Naive thymus-derived CD4-positive, alpha-beta T cell (primary cell): ENCODE data around the gene TTLL12. TPM values are rescaled to one million over a fixed set of nuclear protein-coding genes. Genes with fewer than 3 reads are reported as not detected.

Experiments used
- ATAC-seq: fragments of 150-1000 bp; cut with Tn5 transposase; 2 replicates; pipeline ENCODE4 v1.10.0; 2021; ENCODE audit warnings: mild to moderate bottlenecking, moderate library complexity
- CTCF ChIA-PET: fragments of 350-600 bp; sonication (Branson Sonifier 250); formaldehyde crosslinking; loops from one replicate; lab custom pipeline; 2021; ENCODE audit warnings: antibody characterized with exemption; lab: Charles Lee
- POLR2A ChIA-PET: fragments of 350-600 bp; sonication (Branson Sonifier 250); formaldehyde crosslinking; loops from one replicate; lab custom pipeline; 2021; ENCODE audit warnings: antibody characterized with exemption, inconsistent platforms; lab: Charles Lee
- DNase-seq, 9 donors: peaks; one replicate each; pipeline versions ENCODE4 v3.0.0 to v3.0.0-alpha.2; 2020 to 2022; ENCODE audit warnings: mixed read lengths in 1 of 9
- H3K27ac ChIP-seq: one replicate; pipeline ENCODE4 v1.7.0; 2013; ENCODE audit warnings: mild to moderate bottlenecking, low read depth, low read length, moderate library complexity
- H3K27me3 ChIP-seq, 2 donors: one replicate each; pipeline ENCODE4 v1.7.0; 2013; ENCODE audit warnings: low read length in 2 of 2, mild to moderate bottlenecking in 2 of 2, moderate library complexity in 2 of 2; ENCODE audit not compliant: control insufficient read depth in 2 of 2, insufficient read depth in 2 of 2
- H3K36me3 ChIP-seq, 3 experiments: 1 replicate in 2 of 3; 2 replicates in 1 of 3; pipeline ENCODE4 v1.7.0; 2013; ENCODE audit warnings: low read length in 3 of 3, mild to moderate bottlenecking in 3 of 3, moderate library complexity in 1 of 3; ENCODE audit not compliant: insufficient read depth in 3 of 3, control insufficient read depth in 2 of 3
- H3K4me1 ChIP-seq, 2 donors: one replicate each; pipeline ENCODE4 v1.7.0; 2013; ENCODE audit warnings: low read length in 2 of 2, mild to moderate bottlenecking in 2 of 2, moderate library complexity in 1 of 2; ENCODE audit not compliant: control insufficient read depth in 2 of 2, insufficient read depth in 2 of 2
- H3K4me3 ChIP-seq: 2 replicates; pipeline ENCODE4 v1.7.0; 2013; ENCODE audit warnings: mild to moderate bottlenecking, low read length
- H3K9me3 ChIP-seq, 3 experiments: 1 replicate in 2 of 3; 2 replicates in 1 of 3; pipeline ENCODE4 v1.7.0; 2013; ENCODE audit warnings: low read length in 3 of 3; ENCODE audit not compliant: control insufficient read depth in 2 of 3
- H3K27ac Mint-ChIP-seq, 9 donors: one replicate each; pipeline ENCODE4 v1.8.0; 2020 to 2022; ENCODE audit warnings: mixed read lengths in 9 of 9, mild to moderate bottlenecking in 8 of 9, moderate library complexity in 5 of 9, inconsistent platforms in 2 of 9
- H3K27me3 Mint-ChIP-seq, 5 donors: one replicate each; pipeline ENCODE4 v1.8.0; 2021 to 2022; ENCODE audit warnings: mixed read lengths in 5 of 5, mild to moderate bottlenecking in 1 of 5
- H3K36me3 Mint-ChIP-seq, 5 donors: one replicate each; pipeline ENCODE4 v1.8.0; 2020 to 2022; ENCODE audit warnings: mixed read lengths in 5 of 5, mild to moderate bottlenecking in 3 of 5, inconsistent platforms in 1 of 5
- H3K4me1 Mint-ChIP-seq, 7 donors: one replicate each; pipeline ENCODE4 v1.8.0; 2020 to 2022; ENCODE audit warnings: mixed read lengths in 7 of 7, mild to moderate bottlenecking in 3 of 7, inconsistent platforms in 1 of 7
- H3K4me3 Mint-ChIP-seq, 10 donors: one replicate each; pipeline ENCODE4 v1.8.0; 2020 to 2022; ENCODE audit warnings: mild to moderate bottlenecking in 10 of 10, mixed read lengths in 10 of 10, moderate library complexity in 6 of 10, inconsistent platforms in 2 of 10
- H3K9me3 Mint-ChIP-seq, 11 donors: one replicate each; pipeline ENCODE4 v1.8.0; 2020 to 2022; ENCODE audit warnings: mixed read lengths in 11 of 11, mild to moderate bottlenecking in 4 of 11, inconsistent platforms in 1 of 11, moderate library complexity in 1 of 11
- intact Hi-C, 2 donors: fragments of 100-400 bp; cut with micrococcal nuclease; formaldehyde crosslinking; loops; one replicate each; pipeline ENCODE4 v1.15.1; 2023
- polyA plus RNA-seq, 2 donors: library from polyadenylated mRNA; unstranded; fragments of 300-500 nt; fragmentation: Illumina TruSeq; gene quantifications; one replicate each; pipeline ENCODE4 v1.2.3, GENCODE V29; 2021
- total RNA-seq, 6 experiments: library from RNA in 5 of 6; stranded (reverse) in 5 of 6; gene quantifications; 1 replicate in 5 of 6; 2 replicates in 1 of 6; pipeline ENCODE4 v1.2.3 and lab custom pipeline; 2021 to 2026

TTLL12 gene
- total and polyA plus RNA-seq, 7 experiments from 2014 or later = 15.6 to 43.7 (median 28.2) TPM

DNA sequence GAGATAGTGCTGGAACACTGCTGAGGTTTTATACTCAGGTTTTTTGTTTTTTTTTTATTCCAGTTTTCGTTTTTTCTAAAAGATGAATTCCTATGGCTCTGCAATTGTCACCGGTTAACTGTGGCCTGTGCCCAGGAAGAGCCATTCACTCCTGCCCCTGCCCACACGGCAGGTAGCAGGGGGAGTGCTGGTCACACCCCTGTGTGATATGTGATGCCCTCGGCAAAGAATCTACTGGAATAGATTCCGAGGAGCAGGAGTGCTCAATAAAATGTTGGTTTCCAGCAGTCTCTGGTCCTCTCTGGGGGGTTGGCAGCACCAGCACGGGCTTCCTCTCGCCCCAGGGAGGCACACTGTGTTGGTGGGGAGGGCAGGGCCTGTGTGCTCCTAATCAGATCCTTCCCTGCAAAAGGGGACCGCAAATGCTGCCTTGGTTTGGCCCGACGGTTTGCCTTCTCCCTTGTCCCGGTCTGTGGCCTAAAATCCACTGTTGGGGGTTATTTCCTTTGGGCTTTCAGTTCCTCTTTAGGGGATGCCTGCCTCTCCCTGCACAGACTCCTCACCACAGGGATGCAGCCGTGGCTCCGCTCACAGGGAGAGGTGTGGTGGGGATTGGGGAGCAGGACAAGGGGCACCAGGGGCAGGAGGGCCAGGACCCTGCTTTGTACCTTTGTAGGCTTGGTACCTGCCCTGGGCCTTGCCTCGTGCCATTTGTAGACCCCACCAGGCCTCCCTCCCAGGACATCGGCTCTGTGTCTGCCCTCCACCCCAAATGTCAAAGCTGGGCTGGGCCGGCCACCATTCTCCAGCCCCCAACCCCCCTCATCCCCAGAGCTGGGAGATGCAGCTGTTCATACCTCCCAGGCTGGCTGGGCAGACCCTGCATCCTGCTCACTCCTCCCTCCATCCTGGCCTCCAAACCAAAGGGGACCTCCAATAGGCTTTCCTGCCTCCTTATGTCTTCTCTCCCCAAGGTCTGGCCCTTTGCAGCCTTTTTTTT is 57.2 kb downstream of the TTLL12 start:
- H3K27me3 ChIP-seq = no peaks in the 10 kb centered on the region
- ChIA-PET CTCF (no interaction called here), POLR2A (no interaction called here)
- no peak for DNase-seq
- H3K27me3 Mint-ChIP-seq = no peaks in the 10 kb centered on the region
- ATAC-seq = peak; percentile 26
- H3K9me3 Mint-ChIP-seq = no peaks in the 10 kb centered on the region
- peaks cover 0 to 30% (median 0%) of the 10 kb centered on the region in 3 experiments for H3K36me3 ChIP-seq
- H3K4me3 ChIP-seq = no peak overlapping the region
- intact Hi-C loops = no loop called here
- no peaks in the 10 kb centered on the region for H3K4me1 ChIP-seq
- H3K9me3 ChIP-seq = no peaks in the 10 kb centered on the region
- H3K4me3 Mint-ChIP-seq = no peak overlapping the region
- no peak overlapping the region for H3K27ac Mint-ChIP-seq
- H3K27ac ChIP-seq = no peak overlapping the region
- peaks cover 0 to 6% (median 0%) of the 10 kb centered on the region in 7 donors for H3K4me1 Mint-ChIP-seq
- H3K36me3 Mint-ChIP-seq = peaks cover 0 to 14% (median 7%) of the 10 kb centered on the region in 5 donors

GRCh38 chr22:43128928-43129424 is 58.0 kb downstream of the TTLL12 start:
- Histone ChIP-seq H3K27ac (no peak overlapping the region), H3K4me3 (no peak overlapping the region), H3K4me1 (no peaks in the 10 kb centered on the region), H3K36me3 (peaks cover 0 to 24% (median 0%) of the 10 kb centered on the region in 3 experiments), H3K9me3 (no peaks in the 10 kb centered on the region), H3K27me3 (no peaks in the 10 kb centered on the region)
- intact Hi-C loops = no loop called here
- no peak overlapping the region for H3K27ac Mint-ChIP-seq
- peaks cover 0 to 6% (median 0%) of the 10 kb centered on the region in 7 donors for H3K4me1 Mint-ChIP-seq
- H3K27me3 Mint-ChIP-seq = no peaks in the 10 kb centered on the region
- DNase-seq (no peak), ATAC-seq (peak; percentile 41)
- H3K9me3 Mint-ChIP-seq = no peaks in the 10 kb centered on the region
- CTCF ChIA-PET = no interaction called here
- H3K4me3 Mint-ChIP-seq = no peak overlapping the region
- peaks cover 0 to 12% (median 4%) of the 10 kb centered on the region in 5 donors for H3K36me3 Mint-ChIP-seq
- POLR2A ChIA-PET = no interaction called here

DNA sequence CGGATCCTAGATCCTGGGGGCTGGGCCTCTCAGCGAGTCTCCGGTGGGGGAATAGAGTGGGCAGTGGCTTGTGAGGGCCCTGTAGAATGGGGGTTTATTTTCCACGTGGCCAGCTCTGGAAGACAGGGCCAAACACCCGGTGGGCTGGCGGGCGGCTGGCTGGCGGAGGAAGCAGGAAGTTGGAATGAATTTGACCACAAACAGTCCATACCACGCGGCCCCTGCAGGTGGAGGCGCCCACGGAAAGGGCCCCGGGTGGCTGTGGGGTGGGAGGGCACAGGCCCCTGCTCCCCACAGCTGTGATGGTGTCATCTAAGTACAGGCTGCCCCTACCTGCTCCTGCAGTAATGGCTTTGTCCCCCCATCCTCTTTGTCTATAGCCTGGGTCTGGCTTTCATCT is 58.8 kb downstream of the TTLL12 start:
- no peak overlapping the region for H3K4me3 Mint-ChIP-seq
- DNase-seq (no peak), ATAC-seq (no peak)
- H3K36me3 ChIP-seq = peaks cover 0 to 22% (median 0%) of the 10 kb centered on the region in 3 experiments
- ChIA-PET CTCF (no interaction called here), POLR2A (no interaction called here)
- no peak overlapping the region for H3K27ac ChIP-seq
- H3K4me1 ChIP-seq = no peaks in the 10 kb centered on the region
- no peaks in the 10 kb centered on the region for H3K9me3 ChIP-seq
- H3K27me3 Mint-ChIP-seq = no peaks in the 10 kb centered on the region
- H3K27ac Mint-ChIP-seq = no peak overlapping the region
- intact Hi-C loops = no loop called here
- no peaks in the 10 kb centered on the region for H3K27me3 ChIP-seq
- H3K9me3 Mint-ChIP-seq = no peaks in the 10 kb centered on the region
- peaks cover 0 to 6% (median 0%) of the 10 kb centered on the region in 7 donors for H3K4me1 Mint-ChIP-seq
- H3K4me3 ChIP-seq = no peak overlapping the region
- peaks cover 0 to 9% (median 0%) of the 10 kb centered on the region in 5 donors for H3K36me3 Mint-ChIP-seq

DNA sequence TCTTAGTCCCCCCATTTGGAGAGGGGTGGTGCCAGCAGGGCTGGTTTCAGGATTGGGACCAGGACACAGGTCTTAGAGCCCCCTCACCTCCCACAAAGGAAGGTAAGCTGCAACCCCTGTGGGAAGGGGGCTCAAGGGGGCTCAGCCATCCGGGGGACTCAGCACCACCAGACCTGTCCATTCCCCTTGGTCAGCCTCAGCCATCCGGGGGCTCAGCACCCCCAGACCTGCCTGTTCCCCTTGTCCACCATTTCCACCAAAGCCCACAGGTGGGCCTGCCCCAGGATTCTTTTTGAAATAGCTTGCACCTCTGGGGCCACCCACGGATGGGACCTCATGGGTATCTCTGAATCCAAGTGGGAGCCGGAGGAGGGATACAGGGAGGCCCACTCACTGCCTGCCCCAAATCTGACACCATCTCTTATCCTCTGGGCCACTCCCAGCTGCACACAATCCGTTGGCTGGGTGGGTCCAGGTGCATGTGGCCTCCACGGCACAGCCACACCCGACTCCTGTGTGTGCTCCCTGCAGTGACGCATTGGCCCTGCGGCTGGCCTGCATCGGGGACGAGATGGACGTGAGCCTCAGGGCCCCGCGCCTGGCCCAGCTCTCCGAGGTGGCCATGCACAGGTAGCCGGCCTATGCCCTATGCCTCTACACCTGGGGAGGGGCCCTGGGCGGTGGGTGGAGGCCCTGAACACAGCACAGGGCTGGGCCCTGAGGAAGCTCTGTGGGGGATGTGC is 59.6 kb downstream of the TTLL12 start:
- Mint-ChIP-seq H3K36me3 (peaks cover 0 to 9% (median 0%) of the 10 kb centered on the region in 5 donors), H3K4me3 (no peak overlapping the region), H3K27me3 (no peaks in the 10 kb centered on the region), H3K9me3 (no peaks in the 10 kb centered on the region), H3K27ac (no peak overlapping the region), H3K4me1 (peaks cover 0 to 6% (median 0%) of the 10 kb centered on the region in 7 donors)
- H3K9me3 ChIP-seq = no peaks in the 10 kb centered on the region
- ChIA-PET POLR2A (no interaction called here), CTCF (no interaction called here)
- H3K27me3 ChIP-seq = no peaks in the 10 kb centered on the region
- ATAC-seq (no peak), DNase-seq (no peak)
- H3K4me1 ChIP-seq = no peaks in the 10 kb centered on the region
- no peak overlapping the region for H3K4me3 ChIP-seq
- no peak overlapping the region for H3K27ac ChIP-seq
- H3K36me3 ChIP-seq = peaks cover 0 to 14% (median 0%) of the 10 kb centered on the region in 3 experiments
- intact Hi-C loops = no loop called here

DNA sequence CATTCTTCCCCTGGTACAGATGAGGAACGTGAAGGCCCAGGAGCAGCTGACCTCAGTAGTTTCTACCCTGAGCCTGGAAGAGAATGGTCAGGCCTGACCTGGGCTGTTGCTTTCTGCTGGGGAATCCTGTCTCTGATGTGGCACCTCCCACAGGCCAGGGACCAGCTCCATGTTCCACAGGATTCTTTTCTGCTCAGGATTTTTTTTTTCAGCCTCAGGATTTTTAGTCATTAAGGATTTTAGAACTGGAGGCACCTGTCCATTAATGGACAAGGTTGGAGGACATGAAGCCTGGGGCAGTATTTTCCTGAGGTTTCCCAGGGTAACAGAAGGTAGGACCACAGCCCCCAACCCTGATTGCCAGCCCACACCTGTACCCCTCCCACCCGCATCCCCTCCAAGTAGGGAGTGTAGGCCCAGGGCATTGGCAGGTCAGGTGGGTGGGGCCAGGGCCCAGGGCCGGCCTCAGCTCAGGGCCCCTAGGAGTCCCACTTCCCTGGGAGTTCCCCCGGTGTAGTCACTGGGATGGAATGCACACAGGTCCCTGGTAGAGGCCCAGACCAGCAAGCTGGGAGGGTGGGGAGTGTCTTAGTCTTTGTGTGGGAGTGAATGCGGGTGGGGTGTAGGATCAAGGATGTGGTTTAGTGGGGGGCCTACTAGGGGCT is 60.3 kb downstream of the TTLL12 start:
- Histone ChIP-seq H3K9me3 (no peaks in the 10 kb centered on the region), H3K4me3 (no peak overlapping the region), H3K27ac (no peak overlapping the region), H3K27me3 (no peaks in the 10 kb centered on the region), H3K4me1 (no peaks in the 10 kb centered on the region), H3K36me3 (peaks cover 0 to 7% (median 0%) of the 10 kb centered on the region in 3 experiments)
- Mint-ChIP-seq H3K9me3 (no peaks in the 10 kb centered on the region), H3K4me1 (peaks cover 0 to 6% (median 0%) of the 10 kb centered on the region in 7 donors), H3K27me3 (no peaks in the 10 kb centered on the region), H3K27ac (no peak overlapping the region), H3K36me3 (peaks cover 0 to 2% (median 0%) of the 10 kb centered on the region in 5 donors), H3K4me3 (no peak overlapping the region)
- no peak for ATAC-seq
- DNase-seq = no peak
- intact Hi-C loops = no loop called here
- POLR2A ChIA-PET = no interaction called here
- CTCF ChIA-PET = interaction anchor here (1.0 kb wide), 1 partner anchor 9 kb away, joined by 5 read pairs; no protein-coding TSS in a partner anchor

DNA sequence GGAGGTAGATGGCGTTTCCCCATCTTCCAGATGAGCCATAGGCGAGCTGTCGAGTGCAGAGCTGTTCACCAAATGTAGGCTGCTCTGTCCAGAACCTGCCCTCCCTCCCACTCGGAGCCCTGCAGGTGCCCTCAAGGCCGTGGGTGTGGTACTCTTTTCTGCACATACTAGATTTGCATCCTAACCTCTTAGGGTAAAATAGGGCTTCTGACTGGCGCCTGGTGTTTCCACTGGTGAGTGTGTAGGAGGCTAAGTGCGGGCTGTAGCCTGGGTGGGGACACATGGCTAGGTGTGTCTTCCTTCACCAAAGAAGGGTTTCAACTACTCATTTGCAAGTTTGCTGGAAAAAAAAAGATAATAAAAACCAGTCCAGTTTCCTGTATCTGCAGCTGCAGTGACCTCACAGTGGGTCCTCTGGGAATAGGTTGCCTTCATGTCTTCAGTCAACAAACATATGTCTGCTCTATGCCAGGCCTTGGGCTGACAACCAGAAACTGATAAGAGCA is 67.9 kb downstream of the TTLL12 start:
- ATAC-seq = no peak
- Histone ChIP-seq H3K27ac (no peak overlapping the region), H3K4me1 (no peaks in the 10 kb centered on the region), H3K4me3 (no peak overlapping the region), H3K36me3 (no peaks in the 10 kb centered on the region), H3K9me3 (no peaks in the 10 kb centered on the region), H3K27me3 (no peaks in the 10 kb centered on the region)
- no peak for DNase-seq
- Mint-ChIP-seq H3K27me3 (peaks cover 0 to 2% (median 0%) of the 10 kb centered on the region in 5 donors), H3K9me3 (no peaks in the 10 kb centered on the region), H3K36me3 (no peaks in the 10 kb centered on the region), H3K4me1 (peaks cover 0 to 2% (median 0%) of the 10 kb centered on the region in 7 donors), H3K27ac (no peak overlapping the region), H3K4me3 (no peak overlapping the region)
- intact Hi-C loops = no loop called here
- POLR2A ChIA-PET = no interaction called here
- CTCF ChIA-PET = no interaction called here
